HFFc6 (cell line): ENCODE data around the gene GRK1. TPM values are rescaled to one million over a fixed set of nuclear protein-coding genes. Genes with fewer than 3 reads are reported as not detected.

Experiments
- DNase-seq: peaks from one replicate; pipeline ENCODE4 v3.0.0-alpha.2; 2018
- H3K27ac Mint-ChIP-seq: 2 replicates; pipeline ENCODE4 v1.8.0; 2020; ENCODE audit warnings: mild to moderate bottlenecking, mixed read lengths
- H3K27me3 Mint-ChIP-seq: 2 replicates; pipeline ENCODE4 v1.8.0; 2021; ENCODE audit warnings: mild to moderate bottlenecking, moderate library complexity, mixed read lengths; ENCODE audit not compliant: insufficient read depth
- H3K36me3 Mint-ChIP-seq: 2 replicates; pipeline ENCODE4 v1.8.0; 2021; ENCODE audit warnings: low read depth, mixed read lengths
- H3K4me1 Mint-ChIP-seq: 2 replicates; pipeline ENCODE4 v1.8.0; 2020; ENCODE audit warnings: low read depth, mixed read lengths
- H3K4me3 Mint-ChIP-seq: 2 replicates; pipeline ENCODE4 v1.8.0; 2020; ENCODE audit warnings: mild to moderate bottlenecking, moderate library complexity, mixed read lengths
- H3K9me3 Mint-ChIP-seq: 2 replicates; pipeline ENCODE4 v1.8.0; 2020; ENCODE audit warnings: mild to moderate bottlenecking, mixed read lengths
- total RNA-seq, 6 experiments: library from RNA; stranded (reverse); fragmentation: NEBNext Ultra II Directional; extraction: Animal tissue kit (Norgen Biotek cat#: 25700); gene quantifications; 2 replicates in 1 of 6; 3 replicates in 5 of 6; pipeline ENCODE4 v1.2.3, GENCODE V29; 2021
- TF ChIP-seq, protein P1 (sequence below): fragments of 200-600 bp; sonication (generic); IDR thresholded peaks from 2 replicates; pipeline ENCODE4 v1.5.0; 2021; ENCODE audit warnings: antibody characterized with exemption, mild to moderate bottlenecking

GRK1 gene
- total RNA-seq, 6 experiments from 2014 or later = not detected

DNA sequence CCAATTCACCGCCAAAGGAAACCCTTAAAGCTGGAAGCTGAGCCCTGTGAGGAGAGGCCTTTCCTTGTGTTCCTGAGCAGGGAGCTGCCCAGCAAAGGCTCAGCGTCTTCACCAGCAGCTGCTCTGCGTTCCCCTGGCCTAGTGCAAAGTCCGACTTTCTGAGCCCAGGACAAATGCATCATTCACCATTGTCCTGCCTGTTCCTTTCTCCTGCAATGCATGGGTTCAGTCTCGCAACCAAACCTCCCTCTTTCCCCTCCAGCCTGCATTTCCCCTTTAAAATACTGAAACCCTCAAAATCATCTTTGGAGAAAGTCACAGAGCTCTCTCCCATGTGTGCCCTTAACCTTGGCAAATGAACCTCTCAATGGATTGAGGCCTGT, 79.1 kb downstream of the GRK1 start:
- Mint-ChIP-seq H3K9me3 (peaks cover 10% of the 10 kb centered on the region), H3K4me3 (no peak overlapping the region)
- TF ChIP-seq, protein P1, sequence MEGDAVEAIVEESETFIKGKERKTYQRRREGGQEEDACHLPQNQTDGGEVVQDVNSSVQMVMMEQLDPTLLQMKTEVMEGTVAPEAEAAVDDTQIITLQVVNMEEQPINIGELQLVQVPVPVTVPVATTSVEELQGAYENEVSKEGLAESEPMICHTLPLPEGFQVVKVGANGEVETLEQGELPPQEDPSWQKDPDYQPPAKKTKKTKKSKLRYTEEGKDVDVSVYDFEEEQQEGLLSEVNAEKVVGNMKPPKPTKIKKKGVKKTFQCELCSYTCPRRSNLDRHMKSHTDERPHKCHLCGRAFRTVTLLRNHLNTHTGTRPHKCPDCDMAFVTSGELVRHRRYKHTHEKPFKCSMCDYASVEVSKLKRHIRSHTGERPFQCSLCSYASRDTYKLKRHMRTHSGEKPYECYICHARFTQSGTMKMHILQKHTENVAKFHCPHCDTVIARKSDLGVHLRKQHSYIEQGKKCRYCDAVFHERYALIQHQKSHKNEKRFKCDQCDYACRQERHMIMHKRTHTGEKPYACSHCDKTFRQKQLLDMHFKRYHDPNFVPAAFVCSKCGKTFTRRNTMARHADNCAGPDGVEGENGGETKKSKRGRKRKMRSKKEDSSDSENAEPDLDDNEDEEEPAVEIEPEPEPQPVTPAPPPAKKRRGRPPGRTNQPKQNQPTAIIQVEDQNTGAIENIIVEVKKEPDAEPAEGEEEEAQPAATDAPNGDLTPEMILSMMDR = no peak

DNA sequence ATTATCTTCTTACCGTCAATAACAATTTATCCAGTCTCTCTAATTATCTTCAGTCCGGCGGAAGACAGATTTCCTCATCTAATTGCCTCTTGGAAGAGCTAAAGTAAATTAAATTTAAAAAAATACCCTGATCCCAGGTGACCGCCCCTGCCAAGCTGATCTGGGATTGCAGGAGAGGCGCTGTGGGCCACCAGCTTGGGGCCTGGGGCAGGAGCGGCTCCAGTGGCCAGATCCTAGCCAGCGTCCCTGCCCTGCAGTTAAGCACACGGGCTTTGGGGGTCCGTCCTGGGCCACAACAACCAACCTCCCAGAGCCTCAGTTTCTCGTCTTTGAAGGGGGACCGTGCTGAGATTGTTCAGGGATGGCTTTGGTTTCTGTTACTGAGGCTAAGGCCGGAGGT, 79.7 kb downstream of the GRK1 start:
- no peak for DNase-seq
- H3K36me3 Mint-ChIP-seq = peaks cover 7% of the 10 kb centered on the region; the same call in 1 of the 2 replicates
- H3K9me3 Mint-ChIP-seq = peaks cover 13% of the 10 kb centered on the region
- TF ChIP-seq, protein P1 = no peak
- 0 out of 2 replicates have a peak, but pooled peaks cover 9% of the 10 kb centered on the region for H3K4me1 Mint-ChIP-seq
- H3K27me3 Mint-ChIP-seq = peaks cover 4% of the 10 kb centered on the region; the same call in 1 of the 2 replicates
- no peak overlapping the region for H3K27ac Mint-ChIP-seq
- no peak overlapping the region for H3K4me3 Mint-ChIP-seq

More for the DNA sequence above, 79.1 kb downstream of the GRK1 start:
- Mint-ChIP-seq H3K4me1 (0 out of 2 replicates have a peak, but pooled peaks cover 9% of the 10 kb centered on the region), H3K27ac (no peak overlapping the region), H3K27me3 (peaks cover 9% of the 10 kb centered on the region; the same call in 1 of the 2 replicates), H3K36me3 (peaks cover 7% of the 10 kb centered on the region; the same call in 1 of the 2 replicates)
- DNase-seq = no peak

DNA sequence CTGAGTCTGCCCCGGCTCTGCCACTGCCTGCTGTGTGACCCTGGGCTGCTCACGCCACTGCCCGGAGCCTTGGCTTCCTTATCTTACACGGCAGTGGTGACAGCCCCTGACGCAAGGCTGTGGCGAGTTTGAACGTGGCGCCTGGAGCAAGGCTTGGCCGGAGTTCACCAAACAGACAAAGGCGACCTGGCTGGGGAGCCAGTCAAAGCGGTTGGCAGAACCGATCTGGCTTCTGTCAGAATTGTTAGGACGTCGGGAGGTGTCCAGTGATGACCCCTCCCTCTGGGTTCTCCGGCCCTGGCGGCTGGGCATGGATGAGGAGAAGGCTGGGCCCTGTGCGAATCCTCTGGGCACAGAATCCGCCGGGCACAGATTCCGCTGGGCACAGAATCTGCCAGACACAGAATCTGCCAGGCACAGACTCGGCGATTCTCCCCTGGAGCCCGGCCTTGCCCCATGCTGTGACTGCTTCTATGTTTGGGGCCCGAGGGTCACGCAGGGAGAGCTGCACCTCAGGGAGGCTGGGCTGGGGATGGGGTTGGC, 80.3 kb downstream of the GRK1 start:
- Mint-ChIP-seq H3K4me1 (0 out of 2 replicates have a peak, but pooled peaks cover 2% of the 10 kb centered on the region), H3K4me3 (no peak overlapping the region), H3K9me3 (peaks cover 13% of the 10 kb centered on the region), H3K36me3 (peaks cover 7% of the 10 kb centered on the region; the same call in 1 of the 2 replicates), H3K27ac (no peak overlapping the region), H3K27me3 (0 out of 2 replicates have a peak, but pooled peaks cover 3% of the 10 kb centered on the region)
- TF ChIP-seq, protein P1 = no peak
- no peak for DNase-seq

DNA sequence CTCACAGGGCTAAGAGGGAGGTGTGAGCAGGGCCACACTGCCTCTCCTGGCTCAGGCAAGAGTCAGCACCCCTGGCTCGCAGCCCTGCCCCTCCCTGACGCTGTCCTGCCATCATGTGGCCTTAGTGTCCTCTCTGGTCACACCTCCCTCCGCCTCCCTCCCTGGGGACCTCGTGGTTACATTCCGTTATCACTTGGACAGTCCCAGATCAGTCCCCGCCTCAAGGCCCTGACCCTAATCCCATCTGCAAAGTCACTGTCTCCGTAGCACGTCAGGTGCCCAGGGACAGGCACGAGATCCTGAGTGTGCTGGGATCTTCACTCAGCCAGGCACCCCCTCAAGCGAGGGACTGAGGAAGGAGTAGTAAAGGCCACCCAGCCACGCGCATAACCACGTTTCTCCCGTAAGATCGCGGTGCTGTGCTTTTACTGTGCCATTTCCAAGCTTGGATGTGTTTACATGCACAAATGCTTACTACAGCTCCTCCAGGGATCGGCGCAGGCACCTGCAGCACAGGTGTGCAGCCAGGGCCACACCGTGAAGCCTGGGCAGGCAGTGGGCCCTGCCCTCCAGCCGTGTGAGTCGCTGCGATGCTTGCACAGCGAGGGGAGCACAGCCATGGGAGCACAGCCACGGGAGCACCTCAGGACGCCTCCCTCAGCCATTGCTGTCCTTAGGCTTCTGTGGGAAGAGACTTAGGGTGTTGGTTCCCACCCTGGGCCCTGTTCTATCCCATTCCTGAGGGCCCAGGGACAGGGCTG, 81.3 kb downstream of the GRK1 start:
- H3K27me3 Mint-ChIP-seq = peaks cover 3% of the 10 kb centered on the region; the same call in 1 of the 2 replicates
- H3K4me3 Mint-ChIP-seq = no peak overlapping the region
- TF ChIP-seq, protein P1 = no peak
- peaks cover 20% of the 10 kb centered on the region for H3K9me3 Mint-ChIP-seq
- no peak for DNase-seq
- H3K27ac Mint-ChIP-seq = no peak overlapping the region
- peaks cover 14% of the 10 kb centered on the region for H3K36me3 Mint-ChIP-seq
- H3K4me1 Mint-ChIP-seq = no peaks in the 10 kb centered on the region

DNA sequence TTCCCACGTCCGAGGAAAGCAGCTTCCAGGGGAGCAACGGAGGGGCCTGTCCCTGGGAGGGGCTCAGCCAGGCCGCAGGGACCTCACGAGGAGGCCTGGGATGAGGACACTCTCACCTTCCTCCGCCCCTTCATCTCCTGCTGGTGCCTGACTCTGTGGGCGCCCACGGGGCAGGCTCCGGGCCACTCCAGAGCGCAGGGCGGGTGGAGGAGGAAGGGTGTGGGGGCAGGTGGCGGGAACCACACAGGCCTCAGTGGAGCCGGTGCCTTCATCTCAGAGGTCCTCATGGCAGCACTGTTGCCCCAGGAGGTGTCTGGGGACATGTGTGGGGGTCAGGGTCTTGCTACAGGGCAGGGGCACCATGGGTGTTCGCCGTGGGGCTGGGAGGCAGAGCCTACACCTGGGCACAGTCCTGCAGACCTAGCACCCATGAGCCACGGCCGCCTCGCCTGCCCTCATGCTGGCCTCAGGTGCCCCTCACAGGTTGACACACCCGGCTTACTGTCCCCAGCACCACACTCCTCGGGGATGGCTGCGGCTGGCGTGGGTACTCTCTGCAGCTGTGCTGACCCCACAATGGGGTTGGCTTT, 81.9 kb downstream of the GRK1 start:
- TF ChIP-seq, protein P1 = no peak
- Mint-ChIP-seq H3K4me1 (no peaks in the 10 kb centered on the region), H3K4me3 (no peak overlapping the region), H3K36me3 (peaks cover 15% of the 10 kb centered on the region), H3K9me3 (peaks cover 22% of the 10 kb centered on the region), H3K27me3 (peaks cover 7% of the 10 kb centered on the region; the same call in 1 of the 2 replicates), H3K27ac (no peak overlapping the region)
- no peak for DNase-seq
